GM20000 (cell line): ENCODE data around the gene MAGEC3.

Experiments used
- DNase-seq: peaks from one replicate; pipeline ENCODE4 v3.0.0; 2012; ENCODE audit warnings: low spot score
- CTCF ChIP-seq: IDR thresholded peaks from 2 replicates; pipeline ENCODE4 v1.5.1; 2012; ENCODE audit warnings: mild to moderate bottlenecking, control low read depth; ENCODE audit errors: extremely low read depth, missing control alignments

The MAGEC3 gene

GRCh38 chrX:141917801-141918200 is 79.7 kb downstream of the MAGEC3 start:
- TF ChIP-seq CTCF: no peak
- no peak for DNase-seq

- no peak for DNase-seq
These were observed 86.2 kb downstream of the MAGEC3 start for GRCh38 chrX:141924293-141924692.

GRCh38 chrX:141928432-141928831 is 90.3 kb downstream of the MAGEC3 start:
- no peak for DNase-seq
- no peak for TF ChIP-seq CTCF

More at GRCh38 chrX:141924293-141924692, 86.2 kb downstream of the MAGEC3 start:
- no peak for TF ChIP-seq CTCF

- TF ChIP-seq CTCF: no peak
- no peak for DNase-seq
These were observed 96.0 kb downstream of the MAGEC3 start for GRCh38 chrX:141934059-141934641.

GRCh38 chrX:141935645-141936044 is 97.5 kb downstream of the MAGEC3 start:
- TF ChIP-seq CTCF: no peak
- no peak for DNase-seq

- no peak for TF ChIP-seq CTCF
- no peak for DNase-seq
These were observed 98.0 kb downstream of the MAGEC3 start for GRCh38 chrX:141936080-141936479.

GRCh38 chrX:141941234-141941633 is 103.1 kb downstream of the MAGEC3 start:
- no peak for DNase-seq

More at GRCh38 chrX:141941234-141941633, 103.1 kb downstream of the MAGEC3 start:
- no peak for TF ChIP-seq CTCF
